ENCODE measurements around the gene TUBGCP3. TPM values are rescaled to one million over a fixed set of nuclear protein-coding genes. Genes with fewer than 3 reads are reported as not detected.

TUBGCP3 gene
- total RNA-seq, 4 donors from 2014 or later = 23.3 to 43.6 (median 30.0) TPM

GRCh38 chr13:112608212-112608611 is 20.3 kb upstream of the TUBGCP3 start:
- TF ChIP-seq POLR2A (IDR thresholded peaks at IDR 0.05) (no peak), POLR2AphosphoS5 (IDR thresholded peaks at IDR 0.05) (no peak), EP300 (IDR thresholded peaks at IDR 0.05; ENCODE audit: low read depth) (no peak)
- TF ChIP-seq, protein P1, sequence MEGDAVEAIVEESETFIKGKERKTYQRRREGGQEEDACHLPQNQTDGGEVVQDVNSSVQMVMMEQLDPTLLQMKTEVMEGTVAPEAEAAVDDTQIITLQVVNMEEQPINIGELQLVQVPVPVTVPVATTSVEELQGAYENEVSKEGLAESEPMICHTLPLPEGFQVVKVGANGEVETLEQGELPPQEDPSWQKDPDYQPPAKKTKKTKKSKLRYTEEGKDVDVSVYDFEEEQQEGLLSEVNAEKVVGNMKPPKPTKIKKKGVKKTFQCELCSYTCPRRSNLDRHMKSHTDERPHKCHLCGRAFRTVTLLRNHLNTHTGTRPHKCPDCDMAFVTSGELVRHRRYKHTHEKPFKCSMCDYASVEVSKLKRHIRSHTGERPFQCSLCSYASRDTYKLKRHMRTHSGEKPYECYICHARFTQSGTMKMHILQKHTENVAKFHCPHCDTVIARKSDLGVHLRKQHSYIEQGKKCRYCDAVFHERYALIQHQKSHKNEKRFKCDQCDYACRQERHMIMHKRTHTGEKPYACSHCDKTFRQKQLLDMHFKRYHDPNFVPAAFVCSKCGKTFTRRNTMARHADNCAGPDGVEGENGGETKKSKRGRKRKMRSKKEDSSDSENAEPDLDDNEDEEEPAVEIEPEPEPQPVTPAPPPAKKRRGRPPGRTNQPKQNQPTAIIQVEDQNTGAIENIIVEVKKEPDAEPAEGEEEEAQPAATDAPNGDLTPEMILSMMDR (IDR thresholded peaks at IDR 0.05) = no peak
- Histone ChIP-seq H3K4me1 (peaks cover 0 to 7% (median 2%) of the 10 kb centered on the region in 4 donors), H3K27ac (no peak overlapping the region), H3K27me3 (peaks cover 17% of the 10 kb centered on the region), H3K9me3 (no peaks in the 10 kb centered on the region), H3K4me3 (no peak overlapping the region), H3K36me3 (no peaks in the 10 kb centered on the region)
- in situ Hi-C loops (cut with MboI; ENCODE audit: low pct_ligation_motif_present in 1 of 4, low pct_unique_long_range_greater_than_20kb in 1 of 4, low sequenced_read_pairs in 3 of 4) (loop anchor here in 2 of 4 donors (25.0 kb wide), 1 partner anchor 1121 kb away; no protein-coding TSS in a partner anchor), intact Hi-C loops (cut with DNase I; ENCODE audit: low total_unique reads) (no loop called here)
- 78 to 86% methylated on average over 1 to 2 of the region's 2 CpGs for WGBS, 2 donors (ENCODE audit: low coverage in 1 of 2)
- no peak for DNase-seq

DNA sequence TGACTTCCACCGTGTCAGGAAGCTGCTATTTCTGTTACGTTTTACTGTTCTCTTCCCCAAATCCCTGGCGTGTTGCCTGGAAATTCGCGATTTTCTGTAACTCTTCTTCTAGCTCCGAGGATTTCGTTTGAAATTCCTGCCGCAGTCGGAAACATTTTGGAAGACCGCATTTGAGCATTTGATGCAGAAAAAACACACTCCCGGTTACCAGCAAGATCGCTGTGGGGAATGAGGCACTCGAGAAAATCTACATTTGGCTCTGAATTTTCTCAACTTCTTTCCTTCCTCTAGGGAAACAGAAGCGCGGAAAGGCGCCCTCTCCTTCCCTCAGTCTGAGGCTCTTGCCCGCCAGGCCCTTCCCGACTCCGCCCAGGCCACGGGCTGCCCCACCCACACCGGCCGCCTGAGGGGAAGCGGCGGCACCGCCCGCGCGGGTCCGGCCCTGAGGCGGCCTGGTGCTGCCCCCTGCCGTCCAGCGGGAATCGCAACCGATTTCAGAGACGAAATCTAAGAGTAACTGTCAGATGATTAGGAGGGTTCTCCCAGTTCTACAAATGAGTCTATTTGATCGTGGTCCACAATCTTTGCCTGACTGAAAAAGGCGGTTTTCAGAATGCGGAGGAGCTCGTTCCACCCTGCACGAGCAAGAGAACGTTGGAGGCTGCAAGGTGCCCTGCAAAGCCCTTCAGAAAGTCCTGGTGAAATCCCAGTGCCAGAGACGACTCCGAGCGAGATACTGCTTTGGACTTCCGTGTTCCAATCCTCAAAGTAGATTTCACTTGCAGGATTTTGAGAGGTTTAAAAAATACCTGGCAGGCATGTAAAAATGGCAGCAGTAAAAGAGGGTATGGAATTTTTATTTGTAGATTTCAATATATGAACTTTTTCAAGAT is 18.4 kb upstream of the TUBGCP3 start:
- peak overlapping the region; percentile 63 to 78 (median 76) for H3K27ac ChIP-seq
- H3K36me3 ChIP-seq = no peaks in the 10 kb centered on the region
- peak overlapping the region; percentile 27 to 48 (median 30) for H3K4me3 ChIP-seq
- in situ Hi-C loops (cut with MboI; ENCODE audit: low pct_ligation_motif_present in 1 of 4, low pct_unique_long_range_greater_than_20kb in 1 of 4, low sequenced_read_pairs in 3 of 4) (loop anchor here in 2 of 4 donors (25.0 kb wide), 1 partner anchor 1119 kb away; no protein-coding TSS in a partner anchor), intact Hi-C loops (cut with DNase I; ENCODE audit: low total_unique reads) (no loop called here)
- H3K27me3 ChIP-seq = peaks cover 17% of the 10 kb centered on the region
- DNase-seq = peak; percentile 95
- H3K9me3 ChIP-seq = no peaks in the 10 kb centered on the region
- peaks cover 0 to 7% (median 2%) of the 10 kb centered on the region in 4 donors for H3K4me1 ChIP-seq
- peak; percentile 20 to 55 (median 29) for TF ChIP-seq POLR2AphosphoS5 (IDR thresholded peaks at IDR 0.05)
- TF ChIP-seq, protein P1 (IDR thresholded peaks at IDR 0.05) = peak; percentile 87 to 95 (median 91)
- TF ChIP-seq EP300 (IDR thresholded peaks at IDR 0.05; ENCODE audit: low read depth) = no peak
- TF ChIP-seq POLR2A (IDR thresholded peaks at IDR 0.05) = no peak
- WGBS, 2 donors (ENCODE audit: low coverage in 1 of 2) = 2 to 4% methylated on average over 14 to 39 of the region's 45 CpGs

- Histone ChIP-seq H3K27ac (peak overlapping the region in 3 of 4 donors; percentile 63 to 77 (median 74)), H3K36me3 (no peaks in the 10 kb centered on the region), H3K4me3 (peak overlapping the region in 2 of 4 donors; percentile 33 to 48), H3K9me3 (no peaks in the 10 kb centered on the region), H3K27me3 (peaks cover 17% of the 10 kb centered on the region), H3K4me1 (peaks cover 0 to 7% (median 2%) of the 10 kb centered on the region in 4 donors)
- DNase-seq = no peak
- intact Hi-C loops (cut with DNase I; ENCODE audit: low total_unique reads) = no loop called here
- 25 to 74% methylated on average over 4 to 18 of the region's 18 CpGs for WGBS, 2 donors (ENCODE audit: low coverage in 1 of 2)
- TF ChIP-seq POLR2A (IDR thresholded peaks at IDR 0.05) (no peak), EP300 (IDR thresholded peaks at IDR 0.05; ENCODE audit: low read depth) (no peak), POLR2AphosphoS5 (IDR thresholded peaks at IDR 0.05) (no peak)
- TF ChIP-seq, protein P1 (IDR thresholded peaks at IDR 0.05) = no peak
- in situ Hi-C loops (cut with MboI; ENCODE audit: low pct_ligation_motif_present in 1 of 4, low pct_unique_long_range_greater_than_20kb in 1 of 4, low sequenced_read_pairs in 3 of 4) = loop anchor here in 2 of 4 donors (25.0 kb wide), 1 partner anchor 1118 kb away; no protein-coding TSS in a partner anchor
These were observed 17.6 kb upstream of the TUBGCP3 start for GRCh38 chr13:112605531-112605990.

DNA sequence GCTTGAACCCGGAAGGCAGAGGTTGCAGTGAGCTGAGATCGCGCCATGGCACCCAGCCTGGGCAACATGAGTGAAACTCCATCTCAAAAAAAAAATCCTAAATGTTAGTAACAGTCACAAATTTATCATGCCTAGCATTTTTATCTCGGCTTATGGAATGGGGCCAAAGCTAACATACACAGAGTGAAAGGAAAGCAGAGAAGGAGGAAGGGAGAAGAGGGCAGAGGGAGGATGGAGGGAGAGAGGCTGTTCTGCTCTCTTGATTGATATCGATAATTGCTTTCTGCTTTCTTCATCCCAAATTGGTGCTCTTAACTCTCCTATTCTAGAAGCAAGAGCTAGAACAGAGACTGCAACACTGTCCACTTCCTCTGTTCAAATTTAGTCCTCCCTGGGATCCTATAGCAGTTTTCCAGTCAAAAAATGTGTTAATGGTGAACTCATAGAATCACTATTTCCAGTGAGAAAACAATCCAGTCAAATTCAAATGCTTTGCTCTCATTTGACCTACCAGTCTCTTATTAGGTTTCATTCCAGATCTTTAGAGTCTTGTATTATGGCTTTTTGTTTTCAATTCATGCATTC is 15.8 kb upstream of the TUBGCP3 start:
- intact Hi-C loops (cut with DNase I; ENCODE audit: low total_unique reads) = no loop called here

More for the DNA sequence above, 15.8 kb upstream of the TUBGCP3 start:
- no peak for DNase-seq
- TF ChIP-seq, protein P1 (IDR thresholded peaks at IDR 0.05) = no peak
- TF ChIP-seq POLR2A (IDR thresholded peaks at IDR 0.05) (no peak), POLR2AphosphoS5 (IDR thresholded peaks at IDR 0.05) (no peak), EP300 (IDR thresholded peaks at IDR 0.05; ENCODE audit: low read depth) (no peak)
- H3K4me1 ChIP-seq = peaks cover 0 to 7% (median 2%) of the 10 kb centered on the region in 4 donors
- no peak overlapping the region for H3K4me3 ChIP-seq
- no peak overlapping the region for H3K27ac ChIP-seq
- no peaks in the 10 kb centered on the region for H3K9me3 ChIP-seq
- H3K36me3 ChIP-seq = no peaks in the 10 kb centered on the region
- in situ Hi-C loops (cut with MboI; ENCODE audit: low pct_ligation_motif_present in 1 of 4, low pct_unique_long_range_greater_than_20kb in 1 of 4, low sequenced_read_pairs in 3 of 4) = loop anchor here in 2 of 4 donors (25.0 kb wide), 1 partner anchor 1116 kb away; no protein-coding TSS in a partner anchor
- 69 to 78% methylated on average over 5 of the region's 5 CpGs for WGBS, 2 donors (ENCODE audit: low coverage in 1 of 2)
- H3K27me3 ChIP-seq = peaks cover 16% of the 10 kb centered on the region
